ENCODE results near the gene SRSF2.
"Not testable (repeated sequence)": the region's sequence is repeated elsewhere in the genome, so short reads cannot be mapped to it uniquely, and the experiment has no call there.

The SRSF2 gene

DNA sequence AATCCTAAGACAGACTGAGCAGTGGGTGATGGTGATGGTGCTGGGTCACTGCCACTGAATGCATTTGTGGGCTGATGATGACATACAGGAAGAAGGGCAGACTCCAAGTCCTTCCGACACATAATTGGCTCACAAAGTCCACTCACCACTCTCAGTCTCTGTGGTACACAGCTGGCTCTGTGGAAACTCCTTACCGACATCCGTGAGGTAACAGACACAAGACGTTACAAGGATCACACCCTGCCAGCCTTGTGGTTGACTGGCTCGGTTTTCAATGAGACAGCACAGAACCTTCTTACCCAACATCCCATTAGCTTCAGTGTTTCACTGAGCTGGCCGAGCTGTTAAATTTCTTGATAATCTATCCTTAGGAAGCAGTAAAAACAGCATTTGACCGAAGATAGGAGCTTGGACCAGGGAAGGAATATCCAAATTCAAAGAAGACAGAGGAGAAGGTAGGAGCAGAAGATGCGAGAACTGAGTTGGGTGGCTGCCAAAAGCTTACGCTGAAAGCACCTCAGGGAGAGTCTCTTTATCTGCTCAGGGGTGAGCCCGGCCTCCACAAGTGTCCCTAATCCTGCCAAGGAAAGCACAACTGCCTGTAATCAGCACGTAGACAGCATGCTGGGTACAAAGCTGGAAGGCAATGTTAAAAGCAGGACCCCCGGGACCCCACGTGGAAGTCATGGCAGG is 20.8 kb downstream of the SRSF2 start:
- H3K4me3 ChIP-seq (ENCODE audit: low read depth, low read length) = no peak overlapping the region
- DNase-seq (ENCODE audit: low read depth) = no peak
- TF ChIP-seq, protein P1, sequence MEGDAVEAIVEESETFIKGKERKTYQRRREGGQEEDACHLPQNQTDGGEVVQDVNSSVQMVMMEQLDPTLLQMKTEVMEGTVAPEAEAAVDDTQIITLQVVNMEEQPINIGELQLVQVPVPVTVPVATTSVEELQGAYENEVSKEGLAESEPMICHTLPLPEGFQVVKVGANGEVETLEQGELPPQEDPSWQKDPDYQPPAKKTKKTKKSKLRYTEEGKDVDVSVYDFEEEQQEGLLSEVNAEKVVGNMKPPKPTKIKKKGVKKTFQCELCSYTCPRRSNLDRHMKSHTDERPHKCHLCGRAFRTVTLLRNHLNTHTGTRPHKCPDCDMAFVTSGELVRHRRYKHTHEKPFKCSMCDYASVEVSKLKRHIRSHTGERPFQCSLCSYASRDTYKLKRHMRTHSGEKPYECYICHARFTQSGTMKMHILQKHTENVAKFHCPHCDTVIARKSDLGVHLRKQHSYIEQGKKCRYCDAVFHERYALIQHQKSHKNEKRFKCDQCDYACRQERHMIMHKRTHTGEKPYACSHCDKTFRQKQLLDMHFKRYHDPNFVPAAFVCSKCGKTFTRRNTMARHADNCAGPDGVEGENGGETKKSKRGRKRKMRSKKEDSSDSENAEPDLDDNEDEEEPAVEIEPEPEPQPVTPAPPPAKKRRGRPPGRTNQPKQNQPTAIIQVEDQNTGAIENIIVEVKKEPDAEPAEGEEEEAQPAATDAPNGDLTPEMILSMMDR (IDR thresholded peaks at IDR 0.05; ENCODE audit: control insufficient read depth, extremely low read depth, insufficient read depth) = no peak

DNA sequence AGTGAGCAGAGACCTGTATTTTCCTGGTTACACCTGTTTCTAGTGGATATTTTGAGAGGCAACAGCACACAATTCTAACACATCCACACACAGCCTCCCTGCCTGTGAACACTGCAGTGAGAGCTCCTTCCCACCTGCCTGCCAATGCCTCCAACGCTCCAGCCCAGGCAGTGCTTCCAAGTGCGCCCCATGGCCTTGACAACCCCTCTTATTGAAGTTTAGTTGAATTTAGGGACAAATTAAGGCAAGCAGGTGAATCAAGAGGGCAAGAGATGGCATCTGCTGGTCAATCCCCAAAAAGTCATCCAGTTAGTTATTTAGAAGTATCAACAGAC is 21.7 kb downstream of the SRSF2 start:
- H3K4me3 ChIP-seq (ENCODE audit: low read depth, low read length) = no peak overlapping the region
- DNase-seq (ENCODE audit: low read depth) = no peak
- TF ChIP-seq, protein P1 (IDR thresholded peaks at IDR 0.05; ENCODE audit: control insufficient read depth, extremely low read depth, insufficient read depth) = no peak

DNA sequence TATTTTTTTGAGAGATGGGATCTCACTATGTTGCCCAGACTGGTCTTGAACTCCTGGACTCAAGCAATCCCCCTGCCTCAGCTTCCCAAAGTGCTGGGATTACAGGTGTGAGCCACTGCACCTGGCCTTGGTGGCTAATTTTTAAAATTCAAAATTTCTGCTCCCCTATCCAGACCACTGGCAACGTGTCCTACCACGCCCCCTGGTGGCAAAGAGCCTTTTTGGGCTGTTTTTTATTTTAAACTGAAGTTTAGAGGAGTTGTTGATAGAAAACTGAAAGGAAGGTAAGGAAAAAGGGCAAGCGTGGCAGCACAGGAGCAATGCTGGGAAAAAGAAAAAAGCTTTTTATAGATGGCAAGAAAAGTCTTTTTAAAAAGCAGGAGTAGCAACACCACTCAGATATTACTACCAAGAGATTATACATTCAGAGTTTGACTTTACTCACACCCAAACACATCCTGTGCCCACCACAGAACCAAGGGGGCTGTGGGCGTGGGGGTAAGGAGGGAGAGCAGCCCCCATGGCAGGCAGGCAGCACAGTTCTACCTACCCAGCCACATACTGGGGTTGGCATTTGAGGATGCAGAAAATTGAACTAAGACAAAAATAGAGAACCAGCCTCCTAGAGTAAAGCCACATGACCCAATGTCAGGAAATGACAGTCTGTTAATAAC is 22.2 kb downstream of the SRSF2 start:
- H3K4me3 ChIP-seq (ENCODE audit: low read depth, low read length) = no peak overlapping the region
- TF ChIP-seq, protein P1 (IDR thresholded peaks at IDR 0.05; ENCODE audit: control insufficient read depth, extremely low read depth, insufficient read depth) = peak; percentile 73
- no peak for DNase-seq (ENCODE audit: low read depth)

DNA sequence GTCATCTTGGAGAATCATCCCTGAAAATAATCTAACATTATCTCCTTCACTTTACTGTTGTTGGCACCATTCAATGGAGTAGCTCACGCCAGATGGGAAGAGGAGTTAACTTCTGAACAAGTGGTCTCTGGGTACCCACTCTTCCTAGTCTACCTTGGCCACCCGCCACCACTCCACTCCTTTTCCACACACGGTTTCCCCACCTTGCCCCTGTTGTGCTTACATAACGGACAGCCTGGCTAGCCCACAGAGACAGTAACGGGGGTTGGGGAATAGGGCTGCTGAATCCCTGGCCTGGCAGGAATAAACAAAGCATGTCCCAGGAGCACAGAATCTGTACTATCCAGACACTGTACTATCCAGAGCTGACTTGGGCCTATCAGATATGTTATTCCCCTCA is 22.8 kb downstream of the SRSF2 start:
- TF ChIP-seq, protein P1 (IDR thresholded peaks at IDR 0.05; ENCODE audit: control insufficient read depth, extremely low read depth, insufficient read depth) = no peak
- DNase-seq (ENCODE audit: low read depth) = no peak
- no peak overlapping the region for H3K4me3 ChIP-seq (ENCODE audit: low read depth, low read length)

DNA sequence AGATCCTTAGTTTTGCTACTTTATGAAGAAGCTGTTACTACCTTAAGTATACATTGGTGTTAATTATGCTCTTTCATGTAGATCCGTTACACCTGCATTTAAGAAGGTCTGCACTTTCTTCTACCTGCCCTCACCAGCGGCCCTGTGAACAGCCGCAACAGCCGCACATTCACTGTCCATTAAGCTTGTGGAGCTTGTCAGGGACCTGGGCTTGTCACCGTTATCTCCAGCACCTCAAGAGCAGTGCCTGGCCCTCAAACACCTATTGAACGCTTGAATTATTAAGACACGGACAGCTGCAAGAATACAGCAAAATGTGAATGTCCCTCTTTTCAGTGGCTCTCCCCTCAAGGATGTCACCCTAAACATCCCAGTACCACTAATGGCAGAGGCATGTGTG is 23.4 kb downstream of the SRSF2 start:
- TF ChIP-seq, protein P1 (IDR thresholded peaks at IDR 0.05; ENCODE audit: control insufficient read depth, extremely low read depth, insufficient read depth) = no peak
- no peak for DNase-seq (ENCODE audit: low read depth)

DNA sequence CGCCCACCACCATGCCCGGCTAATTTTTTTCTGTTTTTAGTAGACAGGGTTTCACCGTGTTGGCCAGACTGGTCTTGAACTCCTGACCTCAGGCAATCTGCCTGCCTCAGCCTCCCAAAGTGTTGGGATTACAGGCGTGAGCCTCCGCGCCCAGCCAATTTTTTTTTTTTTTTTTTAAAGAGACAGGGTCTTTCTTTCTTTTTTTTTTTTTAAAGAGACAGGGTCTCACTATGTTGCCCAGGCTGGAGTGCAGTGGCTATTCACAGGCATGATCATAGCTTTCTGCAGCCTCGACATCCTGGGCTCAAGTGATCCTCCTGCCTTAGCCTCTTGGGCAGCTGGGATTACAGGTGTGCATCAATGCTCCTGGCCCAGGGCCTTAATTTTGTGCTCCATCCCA is 24.8 kb downstream of the SRSF2 start:
- not testable (repeated sequence) for DNase-seq (ENCODE audit: low read depth); H3K4me3 ChIP-seq (ENCODE audit: low read depth, low read length)

More for the DNA sequence above, 23.4 kb downstream of the SRSF2 start:
- no peak overlapping the region for H3K4me3 ChIP-seq (ENCODE audit: low read depth, low read length)

DNA sequence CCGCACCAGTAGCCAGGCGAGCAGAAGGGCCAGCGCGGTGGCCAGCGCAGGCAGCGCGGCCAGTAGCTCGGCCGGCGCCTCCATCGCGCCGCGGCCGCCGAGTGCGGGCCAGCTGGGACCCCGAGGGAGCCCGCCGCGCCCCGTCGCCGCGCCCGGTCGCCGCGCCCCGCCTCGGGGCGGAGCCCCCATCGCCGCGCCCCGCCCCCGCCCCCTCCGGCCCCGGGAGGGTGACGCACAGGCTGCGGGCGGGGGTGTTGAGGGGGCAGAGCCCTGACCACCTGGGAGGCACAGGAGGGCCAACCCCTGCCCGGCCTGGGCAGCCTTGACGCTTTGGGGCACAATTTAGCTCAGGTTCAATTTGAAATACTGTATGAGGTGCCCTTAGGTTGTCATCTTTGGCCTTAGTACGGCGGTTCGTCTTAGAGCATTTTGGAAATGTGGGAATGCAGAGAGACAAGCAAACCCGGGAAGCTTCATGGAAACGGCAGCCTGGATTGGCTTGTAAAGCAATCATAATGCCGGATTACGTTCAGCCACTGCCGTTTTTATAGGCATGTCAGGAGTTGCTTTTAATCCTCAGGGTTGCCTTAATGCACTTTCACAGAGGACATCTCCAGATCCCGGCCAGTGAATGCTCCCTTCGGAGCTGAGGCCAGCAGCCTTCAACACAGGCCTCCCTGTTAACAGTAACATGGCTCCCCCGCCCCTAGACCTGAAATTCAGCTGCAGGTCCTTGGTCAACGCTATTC is 26.1 kb downstream of the SRSF2 start, which contains the start of gene MXRA7:
Gene MXRA7, minus strand, starts transcription at position 103 of the 749 bp plus-strand sequence. Its CDS starts 19 bp downstream, at position 84.
- H3K4me3 ChIP-seq (ENCODE audit: low read depth, low read length) = peak within 1 kb of the TSS; percentile 35
- TF ChIP-seq, protein P1 (IDR thresholded peaks at IDR 0.05; ENCODE audit: control insufficient read depth, extremely low read depth, insufficient read depth) = no peak
- no peak for DNase-seq (ENCODE audit: low read depth)

DNA sequence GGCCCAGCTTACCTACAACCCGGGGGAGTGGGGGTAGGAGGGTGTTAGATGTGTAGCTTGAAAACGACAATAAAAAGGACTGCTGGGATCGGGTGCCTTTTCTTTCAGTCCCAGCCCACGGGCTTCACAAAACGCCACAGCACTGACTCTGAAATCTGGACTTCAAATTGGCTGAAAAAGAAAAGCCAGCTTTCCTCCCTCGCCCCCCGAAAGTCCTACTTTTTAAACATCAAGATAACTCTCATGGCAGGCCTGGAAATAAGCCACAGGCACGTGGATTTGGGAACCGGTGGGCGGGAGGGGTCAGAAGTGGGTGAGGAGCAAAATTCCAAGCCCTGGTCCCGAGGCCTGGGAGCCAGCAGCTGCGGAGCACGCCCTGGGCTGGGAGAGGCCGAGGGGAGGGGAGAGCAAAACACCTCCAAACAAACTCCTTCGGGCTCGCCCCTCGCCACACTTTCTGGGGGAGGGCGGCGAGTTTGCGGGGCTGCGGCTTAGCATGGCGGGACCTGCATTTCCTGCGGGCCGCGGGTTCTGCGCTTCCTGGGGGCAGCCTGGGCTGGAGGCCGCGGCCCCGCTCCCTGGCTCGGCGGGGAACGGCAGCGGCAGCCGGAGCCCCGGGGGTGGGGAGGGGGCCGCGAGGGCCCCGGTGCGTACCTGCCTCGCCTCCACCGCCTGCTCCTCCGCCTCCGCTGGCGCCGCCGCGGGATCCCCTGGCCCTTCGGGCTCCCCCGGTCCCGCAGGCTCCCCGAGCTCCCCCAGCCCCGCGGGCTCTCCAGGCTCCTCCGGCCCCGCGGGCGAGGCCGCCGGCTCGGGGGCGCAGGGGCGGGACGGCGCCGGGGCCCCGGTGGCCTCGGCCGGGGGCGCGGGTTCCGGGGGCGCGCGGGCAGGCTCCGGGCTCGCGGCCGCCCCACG is 26.9 kb downstream of the SRSF2 start:
- H3K4me3 ChIP-seq (ENCODE audit: low read depth, low read length); DNase-seq (ENCODE audit: low read depth): not testable (repeated sequence)
